Activated CD4-positive, alpha-beta T cell treated with anti-CD3 and anti-CD28 coated beads, Interleukin-2, amount 10 ng/mL, durations not matched to agents 24 days and 14 days (primary cell): ENCODE results near the gene CACNA1D. TPM values are rescaled to one million over a fixed set of nuclear protein-coding genes. Genes with fewer than 3 reads are reported as not detected.
"Not testable (repeated sequence)": the region's sequence is repeated elsewhere in the genome, so short reads cannot be mapped to it uniquely, and the experiment has no call there.

Experiments used
- DNase-seq: peaks from one replicate; pipeline ENCODE4 v3.0.0; 2022
- H3K27ac Mint-ChIP-seq: one replicate; pipeline ENCODE4 v1.8.0; 2022; ENCODE audit warnings: mild to moderate bottlenecking, mixed read lengths
- H3K27me3 Mint-ChIP-seq: one replicate; pipeline ENCODE4 v1.8.0; 2022; ENCODE audit warnings: mixed read lengths
- H3K36me3 Mint-ChIP-seq: one replicate; pipeline ENCODE4 v1.8.0; 2022; ENCODE audit warnings: low read depth, mild to moderate bottlenecking, mixed read lengths
- H3K4me1 Mint-ChIP-seq: one replicate; pipeline ENCODE4 v1.8.0; 2021; ENCODE audit warnings: mixed read lengths
- H3K4me3 Mint-ChIP-seq: one replicate; pipeline ENCODE4 v1.8.0; 2022; ENCODE audit warnings: mild to moderate bottlenecking, moderate library complexity, mixed read lengths
- H3K9me3 Mint-ChIP-seq: one replicate; pipeline ENCODE4 v1.8.0; 2021; ENCODE audit warnings: mixed read lengths
- intact Hi-C: fragments of 100-400 bp; cut with micrococcal nuclease; formaldehyde crosslinking; loops from one replicate; pipeline ENCODE4 v1.15.1; 2023
- total RNA-seq: library from RNA; stranded (reverse); gene quantifications from 2 replicates; pipeline ENCODE4 v1.2.3, GENCODE V29; 2022

The CACNA1D gene
- total RNA-seq, 1 donor from 2014 or later, result 0.77 TPM

- Mint-ChIP-seq H3K9me3 (peaks cover 3% of the 10 kb centered on the region), H3K4me3 (no peak overlapping the region), H3K27me3 (peaks cover 5% of the 10 kb centered on the region), H3K4me1 (peaks cover 6% of the 10 kb centered on the region), H3K27ac (no peak overlapping the region), H3K36me3 (no peaks in the 10 kb centered on the region)
- intact Hi-C loops, result no loop called here
- DNase-seq, result no peak
Observed at GRCh38 chr3:53552730-53553129, 58.3 kb downstream of the CACNA1D start.

GRCh38 chr3:53553200-53553599, 58.8 kb downstream of the CACNA1D start:
- DNase-seq, result no peak
- intact Hi-C loops, result no loop called here
- H3K4me3 Mint-ChIP-seq, result no peak overlapping the region
- H3K4me1 Mint-ChIP-seq, result peaks cover 6% of the 10 kb centered on the region
- no peaks in the 10 kb centered on the region for H3K36me3 Mint-ChIP-seq
- H3K9me3 Mint-ChIP-seq, result peaks cover 3% of the 10 kb centered on the region
- H3K27ac Mint-ChIP-seq, result no peak overlapping the region
- peaks cover 7% of the 10 kb centered on the region for H3K27me3 Mint-ChIP-seq

- H3K4me3 Mint-ChIP-seq, result no peak overlapping the region
- H3K27ac Mint-ChIP-seq, result peak overlapping the region; percentile 84
- no peaks in the 10 kb centered on the region for H3K36me3 Mint-ChIP-seq
- H3K9me3 Mint-ChIP-seq, result peaks cover 3% of the 10 kb centered on the region
- intact Hi-C loops, result no loop called here
- H3K4me1 Mint-ChIP-seq, result peaks cover 6% of the 10 kb centered on the region
- H3K27me3 Mint-ChIP-seq, result peaks cover 11% of the 10 kb centered on the region
- DNase-seq, result no peak
Observed at GRCh38 chr3:53554559-53555067, 60.2 kb downstream of the CACNA1D start.

- intact Hi-C loops, result no loop called here
- no peak overlapping the region for H3K4me3 Mint-ChIP-seq
- H3K27ac Mint-ChIP-seq, result peak overlapping the region; percentile 84
- peaks cover 12% of the 10 kb centered on the region for H3K27me3 Mint-ChIP-seq
- no peaks in the 10 kb centered on the region for H3K36me3 Mint-ChIP-seq
- DNase-seq, result no peak
- H3K4me1 Mint-ChIP-seq, result peaks cover 6% of the 10 kb centered on the region
- H3K9me3 Mint-ChIP-seq, result peaks cover 4% of the 10 kb centered on the region
Observed at GRCh38 chr3:53555068-53555588, 60.7 kb downstream of the CACNA1D start.

- intact Hi-C loops, result no loop called here
- H3K4me3 Mint-ChIP-seq, result no peak overlapping the region
- H3K4me1 Mint-ChIP-seq, result no peaks in the 10 kb centered on the region
- no peaks in the 10 kb centered on the region for H3K9me3 Mint-ChIP-seq
- no peak for DNase-seq
- H3K27ac Mint-ChIP-seq, result no peak overlapping the region
- H3K36me3 Mint-ChIP-seq, result no peaks in the 10 kb centered on the region
- peaks cover 24% of the 10 kb centered on the region for H3K27me3 Mint-ChIP-seq
Observed at GRCh38 chr3:53566461-53567145, 72.2 kb downstream of the CACNA1D start.

- no peaks in the 10 kb centered on the region for H3K4me1 Mint-ChIP-seq
- intact Hi-C loops, result no loop called here
- no peak for DNase-seq
- no peaks in the 10 kb centered on the region for H3K9me3 Mint-ChIP-seq
- no peaks in the 10 kb centered on the region for H3K36me3 Mint-ChIP-seq
- H3K27me3 Mint-ChIP-seq, result peaks cover 16% of the 10 kb centered on the region
- H3K4me3 Mint-ChIP-seq, result no peak overlapping the region
- no peak overlapping the region for H3K27ac Mint-ChIP-seq
Observed at GRCh38 chr3:53570081-53570480, 75.7 kb downstream of the CACNA1D start.

GRCh38 chr3:53570709-53571108, 76.3 kb downstream of the CACNA1D start:
- H3K27ac Mint-ChIP-seq, result no peak overlapping the region

GRCh38 chr3:53571264-53571663, 76.9 kb downstream of the CACNA1D start:
- Mint-ChIP-seq H3K27me3 (peaks cover 14% of the 10 kb centered on the region), H3K36me3 (no peaks in the 10 kb centered on the region), H3K4me3 (no peak overlapping the region), H3K4me1 (no peaks in the 10 kb centered on the region), H3K9me3 (no peaks in the 10 kb centered on the region), H3K27ac (no peak overlapping the region)
- intact Hi-C loops, result no loop called here
- no peak for DNase-seq

More at GRCh38 chr3:53570709-53571108, 76.3 kb downstream of the CACNA1D start:
- Mint-ChIP-seq H3K4me3 (no peak overlapping the region), H3K36me3 (no peaks in the 10 kb centered on the region), H3K9me3 (no peaks in the 10 kb centered on the region), H3K27me3 (peaks cover 16% of the 10 kb centered on the region), H3K4me1 (no peaks in the 10 kb centered on the region)
- intact Hi-C loops, result no loop called here
- no peak for DNase-seq

- H3K27ac Mint-ChIP-seq, DNase-seq, H3K9me3 Mint-ChIP-seq, H3K4me3 Mint-ChIP-seq, H3K4me1 Mint-ChIP-seq, intact Hi-C loops, H3K36me3 Mint-ChIP-seq, H3K27me3 Mint-ChIP-seq: not testable (repeated sequence)
Observed at GRCh38 chr3:53572184-53572583, 77.8 kb downstream of the CACNA1D start.

- no peaks in the 10 kb centered on the region for H3K9me3 Mint-ChIP-seq
- no peak overlapping the region for H3K27ac Mint-ChIP-seq
- no peaks in the 10 kb centered on the region for H3K36me3 Mint-ChIP-seq
- no peak overlapping the region for H3K4me3 Mint-ChIP-seq
- intact Hi-C loops, result no loop called here
- H3K27me3 Mint-ChIP-seq, result peaks cover 2% of the 10 kb centered on the region
- DNase-seq, result no peak
- peaks cover 3% of the 10 kb centered on the region for H3K4me1 Mint-ChIP-seq
Observed at GRCh38 chr3:53577506-53577905, 83.1 kb downstream of the CACNA1D start.

- no peak for DNase-seq
- intact Hi-C loops, result no loop called here
- no peak overlapping the region for H3K4me3 Mint-ChIP-seq
- no peaks in the 10 kb centered on the region for H3K9me3 Mint-ChIP-seq
- H3K4me1 Mint-ChIP-seq, result peaks cover 3% of the 10 kb centered on the region
- H3K36me3 Mint-ChIP-seq, result no peaks in the 10 kb centered on the region
- peaks cover 5% of the 10 kb centered on the region for H3K27me3 Mint-ChIP-seq
- H3K27ac Mint-ChIP-seq, result no peak overlapping the region
Observed at GRCh38 chr3:53579636-53580035, 85.2 kb downstream of the CACNA1D start.

GRCh38 chr3:53581671-53582070, 87.3 kb downstream of the CACNA1D start:
- intact Hi-C loops, result no loop called here
- H3K9me3 Mint-ChIP-seq, result no peaks in the 10 kb centered on the region
- no peak overlapping the region for H3K4me3 Mint-ChIP-seq
- no peaks in the 10 kb centered on the region for H3K36me3 Mint-ChIP-seq
- no peak overlapping the region for H3K27ac Mint-ChIP-seq
- peaks cover 5% of the 10 kb centered on the region for H3K27me3 Mint-ChIP-seq
- peak; percentile 59 for DNase-seq
- H3K4me1 Mint-ChIP-seq, result peaks cover 3% of the 10 kb centered on the region

GRCh38 chr3:53583161-53583690, 88.8 kb downstream of the CACNA1D start:
- no peaks in the 10 kb centered on the region for H3K36me3 Mint-ChIP-seq

GRCh38 chr3:53585049-53585448, 90.6 kb downstream of the CACNA1D start:
- DNase-seq, result no peak
- Mint-ChIP-seq H3K27ac (no peak overlapping the region), H3K27me3 (peaks cover 7% of the 10 kb centered on the region), H3K9me3 (no peaks in the 10 kb centered on the region), H3K4me3 (no peak overlapping the region), H3K4me1 (peaks cover 3% of the 10 kb centered on the region), H3K36me3 (no peaks in the 10 kb centered on the region)
- intact Hi-C loops, result no loop called here

More at GRCh38 chr3:53583161-53583690, 88.8 kb downstream of the CACNA1D start:
- H3K4me1 Mint-ChIP-seq, result peaks cover 3% of the 10 kb centered on the region
- H3K27me3 Mint-ChIP-seq, result peaks cover 8% of the 10 kb centered on the region
- no peak for DNase-seq
- no peak overlapping the region for H3K4me3 Mint-ChIP-seq
- H3K9me3 Mint-ChIP-seq, result no peaks in the 10 kb centered on the region
- no peak overlapping the region for H3K27ac Mint-ChIP-seq
- intact Hi-C loops, result no loop called here
